Fibroblast of villous mesenchyme (primary cell): Measurements from ENCODE around the gene NYNRIN. TPM values are rescaled to one million over a fixed set of nuclear protein-coding genes. Genes with fewer than 3 reads are reported as not detected.

Experiments used
- DNase-seq: peaks from one replicate; pipeline ENCODE4 v3.0.0-alpha.2; 2010; ENCODE audit warnings: low read depth
- H3K4me3 ChIP-seq: 2 replicates; pipeline ENCODE4 v1.5.1; 2011; ENCODE audit warnings: low read depth, mild to moderate bottlenecking, low read length
- CTCF ChIP-seq: IDR thresholded peaks from 2 replicates; pipeline ENCODE4 v1.5.1; 2012; ENCODE audit warnings: low read depth, mild to moderate bottlenecking, low read length; ENCODE audit not compliant: insufficient read depth
- total RNA-seq: library from RNA; depleted of rRNA; stranded (reverse); fragments of >200 nt; gene quantifications from 2 replicates; pipeline ENCODE4 v1.2.3, GENCODE V29; 2012

Gene NYNRIN
- total RNA-seq, 1 donor = 15.5 TPM

GRCh38 chr14:24377657-24378056 is 21.1 kb upstream of the NYNRIN start:
- no peak for TF ChIP-seq CTCF
- DNase-seq = no peak
- H3K4me3 ChIP-seq = no peak overlapping the region

- H3K4me3 ChIP-seq = no peak overlapping the region
- DNase-seq = no peak
- no peak for TF ChIP-seq CTCF
Observed at GRCh38 chr14:24378327-24378726, 20.5 kb upstream of the NYNRIN start.

GRCh38 chr14:24378981-24379906 is 19.6 kb upstream of the NYNRIN start:
- no peak overlapping the region for H3K4me3 ChIP-seq
- no peak for DNase-seq
- TF ChIP-seq CTCF = no peak

- no peak for TF ChIP-seq CTCF
- DNase-seq = no peak
- no peak overlapping the region for H3K4me3 ChIP-seq
Observed at GRCh38 chr14:24379907-24380730, 18.7 kb upstream of the NYNRIN start.

GRCh38 chr14:24381363-24382063 is 17.3 kb upstream of the NYNRIN start:
- no peak for TF ChIP-seq CTCF
- H3K4me3 ChIP-seq = no peak overlapping the region
- no peak for DNase-seq

- no peak for TF ChIP-seq CTCF
- H3K4me3 ChIP-seq = no peak overlapping the region
- DNase-seq = no peak
Observed at GRCh38 chr14:24382064-24382371, 16.8 kb upstream of the NYNRIN start.
